ENCODE results near the gene SARDH. TPM values are rescaled to one million over a fixed set of nuclear protein-coding genes. Genes with fewer than 3 reads are reported as not detected.

Gene SARDH
- total RNA-seq, 1 donor from 2014 or later, result 1.2 TPM

GRCh38 chr9:133730994-133731715 is 7.0 kb downstream of the SARDH start:
- no peak for DNase-seq (ENCODE audit: low spot score)
- no peaks in the 10 kb centered on the region for H3K9me3 Mint-ChIP-seq (ENCODE audit: low read depth)
- no peaks in the 10 kb centered on the region for H3K36me3 Mint-ChIP-seq (ENCODE audit: low read depth)
- no peak overlapping the region for H3K4me3 Mint-ChIP-seq (ENCODE audit: unreplicated experiment)
- H3K27me3 Mint-ChIP-seq (ENCODE audit: low read depth), result peaks cover 32% of the 10 kb centered on the region
- no peaks in the 10 kb centered on the region for H3K4me1 Mint-ChIP-seq (ENCODE audit: low read depth)
- TF ChIP-seq CTCF (IDR thresholded peaks at IDR 0.05), result no peak
- H3K27ac Mint-ChIP-seq (ENCODE audit: unreplicated experiment), result no peak overlapping the region

- Mint-ChIP-seq H3K27me3 (ENCODE audit: low read depth) (peaks cover 32% of the 10 kb centered on the region), H3K27ac (ENCODE audit: unreplicated experiment) (no peak overlapping the region), H3K4me3 (ENCODE audit: unreplicated experiment) (no peak overlapping the region), H3K36me3 (ENCODE audit: low read depth) (no peaks in the 10 kb centered on the region), H3K9me3 (ENCODE audit: low read depth) (no peaks in the 10 kb centered on the region), H3K4me1 (ENCODE audit: low read depth) (no peaks in the 10 kb centered on the region)
- TF ChIP-seq CTCF (IDR thresholded peaks at IDR 0.05), result no peak
- no peak for DNase-seq (ENCODE audit: low spot score)
Measured at GRCh38 chr9:133729617-133730281, 8.4 kb downstream of the SARDH start.

- no peaks in the 10 kb centered on the region for H3K4me1 Mint-ChIP-seq (ENCODE audit: low read depth)
- no peaks in the 10 kb centered on the region for H3K36me3 Mint-ChIP-seq (ENCODE audit: low read depth)
- H3K27me3 Mint-ChIP-seq (ENCODE audit: low read depth), result peaks cover 38% of the 10 kb centered on the region
- no peak overlapping the region for H3K4me3 Mint-ChIP-seq (ENCODE audit: unreplicated experiment)
- H3K9me3 Mint-ChIP-seq (ENCODE audit: low read depth), result no peaks in the 10 kb centered on the region
- no peak overlapping the region for H3K27ac Mint-ChIP-seq (ENCODE audit: unreplicated experiment)
- DNase-seq (ENCODE audit: low spot score), result no peak
- no peak for TF ChIP-seq CTCF (IDR thresholded peaks at IDR 0.05)
Measured at GRCh38 chr9:133728856-133729616, 9.1 kb downstream of the SARDH start.

- TF ChIP-seq CTCF (IDR thresholded peaks at IDR 0.05), result no peak
- peaks cover 46% of the 10 kb centered on the region for H3K27me3 Mint-ChIP-seq (ENCODE audit: low read depth)
- peak; percentile 79 for DNase-seq (ENCODE audit: low spot score)
- no peaks in the 10 kb centered on the region for H3K4me1 Mint-ChIP-seq (ENCODE audit: low read depth)
- H3K4me3 Mint-ChIP-seq (ENCODE audit: unreplicated experiment), result no peak overlapping the region
- no peak overlapping the region for H3K27ac Mint-ChIP-seq (ENCODE audit: unreplicated experiment)
- H3K36me3 Mint-ChIP-seq (ENCODE audit: low read depth), result no peaks in the 10 kb centered on the region
- H3K9me3 Mint-ChIP-seq (ENCODE audit: low read depth), result no peaks in the 10 kb centered on the region
Measured at GRCh38 chr9:133727876-133728441, 10.2 kb downstream of the SARDH start.

- no peak for TF ChIP-seq CTCF (IDR thresholded peaks at IDR 0.05)
- H3K9me3 Mint-ChIP-seq (ENCODE audit: low read depth), result no peaks in the 10 kb centered on the region
Measured at GRCh38 chr9:133727277-133727875, 10.8 kb downstream of the SARDH start.

More at GRCh38 chr9:133727277-133727875, 10.8 kb downstream of the SARDH start:
- H3K4me3 Mint-ChIP-seq (ENCODE audit: unreplicated experiment), result no peak overlapping the region
- peak; percentile 77 for DNase-seq (ENCODE audit: low spot score)
- no peak overlapping the region for H3K27ac Mint-ChIP-seq (ENCODE audit: unreplicated experiment)
- peaks cover 46% of the 10 kb centered on the region for H3K27me3 Mint-ChIP-seq (ENCODE audit: low read depth)
- no peaks in the 10 kb centered on the region for H3K36me3 Mint-ChIP-seq (ENCODE audit: low read depth)
- H3K4me1 Mint-ChIP-seq (ENCODE audit: low read depth), result no peaks in the 10 kb centered on the region

All from chondrocyte (in vitro differentiated cells).